COR-L47 (cell line): ENCODE data around the gene MRPL54.
"Not testable (repeated sequence)": the region's sequence is repeated elsewhere in the genome, so short reads cannot be mapped to it uniquely, and the experiment has no call there.

ENCODE experiments used
- DNase-seq: peaks from one replicate; lab custom pipeline; 2025; lab: John Stamatoyannopoulos, UW

Gene MRPL54

GRCh38 chr19:3743486-3743885, 19.0 kb upstream of the MRPL54 start:
- no peak for DNase-seq

DNA sequence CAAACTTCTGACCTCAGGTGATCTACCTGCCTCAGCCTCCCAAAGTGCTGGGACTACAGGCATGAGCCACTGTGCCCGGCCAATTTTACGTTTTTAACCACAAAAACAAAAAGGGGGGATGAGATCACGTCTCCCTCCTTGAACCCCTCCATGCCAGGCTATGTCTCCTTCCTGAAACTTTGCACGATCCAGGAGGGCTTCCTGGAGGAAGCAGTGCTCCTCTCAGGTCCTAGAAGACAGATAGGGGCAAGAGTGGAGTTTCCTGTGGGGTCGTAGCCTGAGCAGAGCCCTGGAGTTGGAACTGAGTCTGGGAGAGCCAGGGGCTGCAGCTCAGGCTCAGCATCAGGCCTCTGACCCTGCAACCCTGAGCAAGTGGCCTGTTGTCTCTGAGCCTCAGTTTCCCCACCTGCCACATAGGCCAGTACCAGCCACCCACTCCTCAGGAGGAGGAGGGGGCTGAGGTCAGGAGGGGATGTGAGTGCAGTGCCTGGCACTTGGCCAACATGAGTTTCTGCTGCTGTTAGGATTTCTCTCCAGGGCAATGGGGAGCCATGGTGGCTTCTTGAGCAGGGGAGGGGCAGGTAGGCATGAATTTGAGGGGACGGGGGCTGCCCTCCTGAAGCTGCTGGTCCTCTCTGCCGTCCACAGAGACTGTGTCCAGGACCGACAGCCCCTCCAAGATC, 17.0 kb upstream of the MRPL54 start:
- no peak for DNase-seq

- DNase-seq, result no peak
Observed at GRCh38 chr19:3746371-3747056, 16.0 kb upstream of the MRPL54 start.

DNA sequence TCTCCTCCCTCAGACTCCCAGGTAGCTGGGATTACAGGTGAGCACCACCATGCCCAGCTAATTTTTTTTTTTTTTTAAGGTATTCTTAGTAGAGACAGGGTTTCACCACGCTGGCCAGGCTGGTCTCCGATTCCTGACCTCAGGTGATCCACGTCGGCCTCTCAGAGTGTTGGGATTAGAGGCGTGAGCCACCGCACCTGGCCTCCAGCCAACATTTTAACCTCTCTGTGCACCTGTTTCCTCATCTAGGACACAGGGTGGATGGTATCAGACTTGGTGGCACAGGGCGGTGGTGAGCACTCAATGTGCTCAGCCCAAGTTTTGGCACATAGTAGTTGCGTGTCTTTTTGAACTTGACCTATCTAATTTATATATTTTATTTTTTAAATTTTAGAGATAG, 13.5 kb upstream of the MRPL54 start:
- DNase-seq, result no peak

DNA sequence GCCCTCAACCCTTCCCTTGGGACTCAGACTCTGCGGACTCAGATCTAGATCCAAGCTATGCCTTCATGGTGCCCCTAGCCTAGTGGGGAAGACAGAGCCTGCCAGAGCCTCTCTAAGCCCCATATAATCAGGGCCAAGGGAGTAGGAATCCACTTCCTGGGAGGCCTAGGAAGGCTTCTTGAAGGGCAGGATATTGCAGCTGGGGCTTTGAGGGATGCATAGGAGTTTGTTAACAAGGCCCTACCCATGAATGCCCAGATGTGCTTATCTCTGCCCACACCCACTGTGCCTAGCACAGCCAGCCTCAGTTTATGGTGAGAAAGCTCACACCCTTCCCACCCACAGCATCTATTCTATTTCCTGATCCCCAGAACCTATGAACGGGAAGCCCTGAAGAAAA, 12.3 kb upstream of the MRPL54 start:
- DNase-seq, result no peak

DNA sequence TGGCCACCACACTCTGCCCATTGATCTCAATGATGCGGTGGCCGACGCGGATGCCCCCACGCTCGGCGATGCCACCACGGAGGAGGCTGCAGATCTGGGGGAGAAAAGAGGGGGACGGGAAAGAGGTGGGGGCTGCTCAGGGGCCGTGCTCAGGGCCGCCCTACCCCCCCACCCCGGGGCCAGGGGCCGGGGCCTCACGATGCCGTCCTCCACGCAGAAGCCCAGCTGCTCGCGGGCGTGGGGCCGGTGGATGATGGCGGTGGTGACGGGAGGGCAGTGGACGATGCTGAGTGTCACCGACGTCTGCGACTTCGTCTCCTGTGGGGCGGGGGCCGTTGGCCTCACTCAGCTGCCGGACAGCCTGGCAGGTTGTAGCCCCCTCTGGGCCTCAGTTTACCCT, 11.2 kb upstream of the MRPL54 start:
- DNase-seq, result no peak

DNA sequence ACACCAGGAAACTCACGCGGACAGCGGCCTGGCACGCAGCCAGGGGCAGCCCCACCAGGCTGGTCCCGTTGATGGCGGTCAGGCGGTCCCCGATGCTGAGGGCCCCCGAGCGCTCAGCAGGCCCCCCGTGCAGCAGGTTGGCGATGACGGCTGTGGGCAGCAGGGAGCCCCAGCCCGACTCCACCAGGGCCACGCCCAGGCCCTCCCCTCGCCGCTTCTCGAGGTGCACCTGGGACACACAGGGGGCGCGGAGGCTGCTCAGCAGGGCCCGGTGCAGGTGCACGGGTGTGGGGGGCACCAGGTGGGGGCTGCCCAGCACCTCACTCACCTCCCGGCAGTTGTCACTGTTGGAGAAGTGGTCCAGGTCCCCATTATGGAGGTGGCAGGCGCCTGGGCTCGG, 10.0 kb upstream of the MRPL54 start:
- DNase-seq, result no peak

- DNase-seq, result no peak
Observed at GRCh38 chr19:3753631-3754410, 8.7 kb upstream of the MRPL54 start.

- not testable (repeated sequence) for DNase-seq
Observed at GRCh38 chr19:3757705-3758104, 4.8 kb upstream of the MRPL54 start.

- DNase-seq, result not testable (repeated sequence)
Observed at GRCh38 chr19:3758297-3758696, 4.2 kb upstream of the MRPL54 start.

GRCh38 chr19:3759482-3760254, 2.8 kb upstream of the MRPL54 start:
- no peak for DNase-seq

GRCh38 chr19:3760871-3761361, 1.6 kb upstream of the MRPL54 start:
- no peak for DNase-seq

GRCh38 chr19:3761382-3762129, 926 bp upstream of the MRPL54 start, which contains the start of gene APBA3:
Gene APBA3, minus strand, starts transcription at chr19:3761692. Its CDS starts 1,428 bp downstream, at chr19:3760264.
- peak; percentile 82 for DNase-seq

DNA sequence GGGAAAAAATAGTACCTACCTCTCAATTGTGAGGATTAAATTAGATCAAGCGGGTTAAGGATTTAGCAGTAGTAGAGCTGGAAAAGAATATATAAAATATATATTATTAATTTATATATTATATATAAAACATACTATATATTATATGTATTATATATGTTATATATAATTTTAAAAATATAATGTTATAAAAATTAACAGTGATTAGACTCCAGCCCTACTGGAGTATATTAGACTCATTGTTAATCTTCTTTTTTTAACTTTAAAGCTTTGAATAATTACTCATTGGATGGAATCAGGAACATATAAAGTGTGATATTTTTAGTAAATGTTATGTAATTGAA, 380 bp upstream of the MRPL54 start:
- no peak for DNase-seq

- no peak for DNase-seq
Observed at GRCh38 chr19:3765121-3765520, 2.6 kb downstream of the MRPL54 start.

- DNase-seq, result not testable (repeated sequence)
Observed at GRCh38 chr19:3765757-3766156, 3.3 kb downstream of the MRPL54 start.

GRCh38 chr19:3766520-3766919, 4.0 kb downstream of the MRPL54 start:
- DNase-seq, result no peak

GRCh38 chr19:3767050-3767449, 4.6 kb downstream of the MRPL54 start:
- no peak for DNase-seq

- no peak for DNase-seq
Observed at GRCh38 chr19:3768015-3768747, 5.7 kb downstream of the MRPL54 start.

GRCh38 chr19:3768748-3769099, 6.2 kb downstream of the MRPL54 start:
- no peak for DNase-seq

DNA sequence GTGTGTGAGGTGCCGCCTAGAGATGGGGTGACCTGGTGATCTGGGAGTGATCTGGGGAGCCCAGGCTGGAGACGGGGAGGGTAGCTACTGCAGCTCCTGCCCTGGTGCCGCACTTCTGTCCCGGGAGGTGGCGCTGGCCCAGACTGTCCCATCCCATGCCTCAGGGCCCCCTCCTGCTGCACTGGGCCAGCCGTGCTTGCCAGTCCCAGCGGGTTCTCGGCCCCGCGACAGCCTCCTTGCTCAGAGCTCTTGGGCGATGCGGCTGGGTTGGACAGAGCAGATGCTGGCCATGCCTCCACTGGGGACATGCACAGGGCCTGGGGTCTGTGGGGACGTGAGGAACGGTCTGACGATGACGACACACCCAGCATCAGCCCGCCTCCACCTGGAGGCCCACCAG, 7.0 kb downstream of the MRPL54 start:
- no peak for DNase-seq
